Activated CD4-positive, alpha-beta T cell treated with anti-CD3 and anti-CD28 coated beads for 36 hours (primary cell): Measurements from ENCODE around the gene CLTC. TPM values are rescaled to one million over a fixed set of nuclear protein-coding genes. Genes with fewer than 3 reads are reported as not detected.

ENCODE experiments used
- total RNA-seq, 2 experiments: library from RNA; stranded (reverse); gene quantifications; one replicate each; pipeline ENCODE4 v1.2.3, GENCODE V29; 2021

Gene CLTC
- total RNA-seq, 2 experiments from 2014 or later = 180 to 186 TPM

Other genes with a start within 250 kb of the CLTC start
- gene DHX40, start 54.3 kb upstream of the CLTC start, total RNA-seq = 10 to 100 TPM; 22.9 to 24.1 TPM
- 10 to 100 TPM; 41.7 to 54.7 TPM for gene PTRH2, start 87.5 kb downstream of the CLTC start, total RNA-seq
- gene VMP1, start 87.8 kb downstream of the CLTC start, total RNA-seq = 100 to 1,000 TPM; 378 to 402 TPM